OCI-LY3 (cell line): ENCODE results near the gene JMJD8.

Source experiments
- H2AFZ ChIP-seq: fragments of 200-600, 300-600 bp; shearing (Covaris generic); 2 replicates; pipeline ENCODE4 v1.6.0; 2014; ENCODE audit warnings: antibody characterized with exemption, low read depth, low read length
- H3K27ac ChIP-seq: fragments of 200-600, 300-600 bp; sonication (generic); 2 replicates; pipeline ENCODE4 v1.5.1; 2014; ENCODE audit warnings: mild to moderate bottlenecking, low read length, moderate library complexity, mixed read lengths
- H3K27me3 ChIP-seq: fragments of 200-600, 300-600 bp; sonication (generic); 2 replicates; pipeline ENCODE4 v1.6.1; 2014; ENCODE audit warnings: low read depth, low read length, mixed read lengths
- H3K36me3 ChIP-seq: fragments of 200-600, 300-600 bp; sonication (generic); replicated peaks from 2 replicates; pipeline ENCODE3; 2014; ENCODE audit warnings: low read depth, low read length, mixed read lengths
- H3K4me1 ChIP-seq: fragments of 300-600, 200-600 bp; sonication (generic); 2 replicates; pipeline ENCODE4 v1.6.1; 2014; ENCODE audit warnings: low read length, mixed read lengths
- H3K4me2 ChIP-seq: fragments of 200-600, 300-600 bp; sonication (generic); 2 replicates; pipeline ENCODE4 v1.6.1; 2014; ENCODE audit warnings: low read length, mixed read lengths
- H3K4me3 ChIP-seq: fragments of 300-600, 200-600 bp; sonication (generic); 2 replicates; pipeline ENCODE4 v1.5.1; 2014; ENCODE audit warnings: antibody characterized with exemption, mild to moderate bottlenecking, low read length, moderate library complexity
- H3K79me2 ChIP-seq: fragments of 300-600, 200-600 bp; shearing (Covaris generic); 2 replicates; pipeline ENCODE4 v1.6.1; 2014; ENCODE audit warnings: mild to moderate bottlenecking, low read length, mixed read lengths
- H3K9ac ChIP-seq: fragments of 300-600, 200-600 bp; shearing (Covaris generic); 2 replicates; pipeline ENCODE4 v1.6.0; 2014; ENCODE audit warnings: mild to moderate bottlenecking, low read length, moderate library complexity
- H3K9me3 ChIP-seq: fragments of 200-600, 300-600 bp; shearing (Covaris generic); 2 replicates; pipeline ENCODE4 v1.6.1; 2014; ENCODE audit warnings: low read length, mixed read lengths; ENCODE audit not compliant: insufficient read depth
- H4K20me1 ChIP-seq: fragments of 200-600, 300-600 bp; sonication (generic); 2 replicates; pipeline ENCODE4 v1.6.1; 2016; ENCODE audit warnings: low read length, mixed read lengths; ENCODE audit not compliant: insufficient read depth
- EZH2phosphoT487 ChIP-seq: fragments of 200-600 bp; shearing (Covaris generic); IDR thresholded peaks from 2 replicates; pipeline ENCODE4 v1.6.1; 2018; ENCODE audit warnings: antibody characterized with exemption, mixed run types, low read depth
- TF ChIP-seq, protein P1 (sequence below): fragments of 200-600, 300-600 bp; sonication (generic); IDR thresholded peaks from 2 replicates; pipeline ENCODE4 v1.5.1; 2014; ENCODE audit warnings: antibody characterized with exemption, low read length, low read depth

JMJD8 gene, protein sequence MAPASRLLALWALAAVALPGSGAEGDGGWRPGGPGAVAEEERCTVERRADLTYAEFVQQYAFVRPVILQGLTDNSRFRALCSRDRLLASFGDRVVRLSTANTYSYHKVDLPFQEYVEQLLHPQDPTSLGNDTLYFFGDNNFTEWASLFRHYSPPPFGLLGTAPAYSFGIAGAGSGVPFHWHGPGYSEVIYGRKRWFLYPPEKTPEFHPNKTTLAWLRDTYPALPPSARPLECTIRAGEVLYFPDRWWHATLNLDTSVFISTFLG

GRCh38 chr16:684071-684794 lies at the start of gene JMJD8:
Gene JMJD8, minus strand, starts transcription at chr16:684334. Its CDS starts 15 bp downstream, at chr16:684319.
- Histone ChIP-seq H3K4me1 (peaks cover 20% of the 10 kb centered on the region), H3K79me2 (peaks cover 44% of the 10 kb centered on the region), H3K36me3 (peaks cover 24% of the 10 kb centered on the region), H2AFZ (no peak within 1 kb of the TSS), H3K9ac (peak within 1 kb of the TSS; percentile 59), H3K27me3 (no peaks in the 10 kb centered on the region), H3K4me2 (peak within 1 kb of the TSS; percentile 89), H4K20me1 (0 out of 2 replicates have a peak, but pooled peaks cover 4% of the 10 kb centered on the region), H3K4me3 (peak within 1 kb of the TSS; percentile 84), H3K27ac (peak within 1 kb of the TSS; percentile 35), H3K9me3 (no peaks in the 10 kb centered on the region)
- no peak for TF ChIP-seq EZH2phosphoT487
- TF ChIP-seq, protein P1, sequence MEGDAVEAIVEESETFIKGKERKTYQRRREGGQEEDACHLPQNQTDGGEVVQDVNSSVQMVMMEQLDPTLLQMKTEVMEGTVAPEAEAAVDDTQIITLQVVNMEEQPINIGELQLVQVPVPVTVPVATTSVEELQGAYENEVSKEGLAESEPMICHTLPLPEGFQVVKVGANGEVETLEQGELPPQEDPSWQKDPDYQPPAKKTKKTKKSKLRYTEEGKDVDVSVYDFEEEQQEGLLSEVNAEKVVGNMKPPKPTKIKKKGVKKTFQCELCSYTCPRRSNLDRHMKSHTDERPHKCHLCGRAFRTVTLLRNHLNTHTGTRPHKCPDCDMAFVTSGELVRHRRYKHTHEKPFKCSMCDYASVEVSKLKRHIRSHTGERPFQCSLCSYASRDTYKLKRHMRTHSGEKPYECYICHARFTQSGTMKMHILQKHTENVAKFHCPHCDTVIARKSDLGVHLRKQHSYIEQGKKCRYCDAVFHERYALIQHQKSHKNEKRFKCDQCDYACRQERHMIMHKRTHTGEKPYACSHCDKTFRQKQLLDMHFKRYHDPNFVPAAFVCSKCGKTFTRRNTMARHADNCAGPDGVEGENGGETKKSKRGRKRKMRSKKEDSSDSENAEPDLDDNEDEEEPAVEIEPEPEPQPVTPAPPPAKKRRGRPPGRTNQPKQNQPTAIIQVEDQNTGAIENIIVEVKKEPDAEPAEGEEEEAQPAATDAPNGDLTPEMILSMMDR = no peak

DNA sequence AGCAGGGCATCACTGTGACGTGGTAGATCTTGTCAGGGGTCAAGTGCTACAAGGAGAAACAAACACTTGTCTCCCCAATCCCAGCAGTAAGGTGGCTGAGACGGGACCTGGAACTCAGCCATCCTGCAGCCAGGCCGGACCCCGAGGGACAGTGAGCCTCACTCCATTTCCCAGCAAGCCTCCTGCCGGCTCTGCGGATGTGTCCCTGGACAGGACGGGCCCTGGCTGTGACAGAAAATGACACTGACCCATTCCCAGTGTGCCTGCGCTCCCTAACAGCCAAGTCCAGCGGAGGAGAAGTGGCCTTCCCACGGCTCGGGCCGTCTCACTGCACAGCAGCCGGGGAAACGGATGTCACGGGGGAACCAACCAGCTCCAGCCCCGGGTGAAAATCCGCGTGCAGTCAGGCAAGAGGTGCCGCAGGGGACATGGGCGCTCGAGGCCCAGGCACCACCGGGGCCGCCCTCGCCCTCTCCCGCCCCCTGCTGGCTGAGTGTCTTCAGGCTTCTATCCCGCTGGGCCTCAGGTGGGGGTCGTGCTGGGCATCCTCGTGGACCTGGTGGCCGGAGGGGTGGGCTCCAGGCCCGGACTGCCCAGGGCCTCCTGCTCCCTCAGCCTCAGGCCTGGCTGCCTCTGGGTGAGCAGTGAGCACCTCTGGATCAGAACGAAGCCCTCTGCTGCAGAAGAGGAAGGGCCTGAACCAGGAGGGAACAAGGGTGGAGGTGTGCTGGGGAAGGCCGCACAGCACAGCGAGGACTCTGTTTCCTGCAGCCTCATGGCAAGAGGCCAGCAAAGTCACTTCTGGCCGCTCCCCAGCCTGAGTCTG lies 49.5 kb upstream of the JMJD8 start:
- no peaks in the 10 kb centered on the region for H3K27me3 ChIP-seq
- TF ChIP-seq, protein P1 = peak; percentile 59
- TF ChIP-seq EZH2phosphoT487 = no peak
- H4K20me1 ChIP-seq = no peaks in the 10 kb centered on the region
- H3K27ac ChIP-seq = no peak overlapping the region
- H3K36me3 ChIP-seq = peaks cover 11% of the 10 kb centered on the region
- no peak overlapping the region for H3K4me3 ChIP-seq
- peaks cover 25% of the 10 kb centered on the region for H3K4me1 ChIP-seq
- H3K9me3 ChIP-seq = no peaks in the 10 kb centered on the region
- H3K79me2 ChIP-seq = no peaks in the 10 kb centered on the region
- no peak overlapping the region for H2AFZ ChIP-seq
- no peak overlapping the region for H3K4me2 ChIP-seq
- no peak overlapping the region for H3K9ac ChIP-seq

GRCh38 chr16:732936-733335 lies 48.8 kb upstream of the JMJD8 start:
- H2AFZ ChIP-seq = no peak overlapping the region
- no peaks in the 10 kb centered on the region for H4K20me1 ChIP-seq
- H3K4me3 ChIP-seq = no peak overlapping the region
- peaks cover 27% of the 10 kb centered on the region for H3K4me1 ChIP-seq
- H3K27me3 ChIP-seq = no peaks in the 10 kb centered on the region
- H3K4me2 ChIP-seq = no peak overlapping the region
- no peak for TF ChIP-seq EZH2phosphoT487
- TF ChIP-seq, protein P1 = no peak
- H3K9ac ChIP-seq = no peak overlapping the region
- H3K79me2 ChIP-seq = no peaks in the 10 kb centered on the region
- no peaks in the 10 kb centered on the region for H3K9me3 ChIP-seq
- H3K36me3 ChIP-seq = peaks cover 11% of the 10 kb centered on the region
- no peak overlapping the region for H3K27ac ChIP-seq

GRCh38 chr16:732332-732731 lies 48.2 kb upstream of the JMJD8 start:
- no peaks in the 10 kb centered on the region for H3K79me2 ChIP-seq
- H3K27ac ChIP-seq = no peak overlapping the region
- no peak overlapping the region for H3K4me2 ChIP-seq
- no peaks in the 10 kb centered on the region for H3K9me3 ChIP-seq
- TF ChIP-seq EZH2phosphoT487 = no peak
- TF ChIP-seq, protein P1 = no peak
- H3K4me1 ChIP-seq = peaks cover 21% of the 10 kb centered on the region
- peaks cover 8% of the 10 kb centered on the region for H3K36me3 ChIP-seq
- H3K4me3 ChIP-seq = no peak overlapping the region
- no peaks in the 10 kb centered on the region for H3K27me3 ChIP-seq
- H3K9ac ChIP-seq = no peak overlapping the region
- H2AFZ ChIP-seq = no peak overlapping the region
- H4K20me1 ChIP-seq = no peaks in the 10 kb centered on the region
